Hepatocyte (in vitro differentiated cells): ENCODE results near the gene SCN11A. TPM values are rescaled to one million over a fixed set of nuclear protein-coding genes. Genes with fewer than 3 reads are reported as not detected.

Experiments
- DNase-seq: peaks from one replicate; pipeline ENCODE4 v3.0.0-alpha.2; 2016; ENCODE audit warnings: low spot score
- H2AFZ ChIP-seq: fragments of 200-600 bp; sonication (generic); 2 replicates; pipeline ENCODE4 v1.6.0; 2016; ENCODE audit warnings: antibody characterized with exemption, mild to moderate bottlenecking
- H3K27ac ChIP-seq: fragments of 200-600 bp; sonication (generic); 2 replicates; pipeline ENCODE4 v1.5.1; 2016; ENCODE audit warnings: mild to moderate bottlenecking
- H3K27me3 ChIP-seq: fragments of 200-600 bp; sonication (generic); 2 replicates; pipeline ENCODE4 v1.6.1; 2016
- H3K36me3 ChIP-seq: fragments of 200-600 bp; sonication (generic); replicated peaks from 2 replicates; pipeline ENCODE4 v1.5.1; 2016; ENCODE audit warnings: low read depth; ENCODE audit not compliant: insufficient read depth
- H3K4me1 ChIP-seq: fragments of 200-600 bp; sonication (generic); 2 replicates; pipeline ENCODE4 v1.5.1; 2016; ENCODE audit warnings: mild to moderate bottlenecking, moderate library complexity; ENCODE audit not compliant: insufficient read depth
- H3K4me2 ChIP-seq: fragments of 200-600 bp; sonication (generic); 2 replicates; pipeline ENCODE4 v1.6.0; 2016
- H3K4me3 ChIP-seq: fragments of 200-600 bp; sonication (generic); 2 replicates; pipeline ENCODE4 v1.5.1; 2016; ENCODE audit warnings: mild to moderate bottlenecking
- H3K79me2 ChIP-seq: fragments of 200-600 bp; sonication (generic); 2 replicates; pipeline ENCODE4 v1.6.0; 2017; ENCODE audit warnings: mild to moderate bottlenecking
- H3K9me2 ChIP-seq: fragments of 200-600 bp; sonication (generic); replicated peaks from 2 replicates; pipeline ENCODE4 v1.6.0; 2017; ENCODE audit warnings: mild to moderate bottlenecking; ENCODE audit not compliant: insufficient read depth
- H3K9me3 ChIP-seq: fragments of 200-600 bp; sonication (generic); 2 replicates; pipeline ENCODE4 v1.5.1; 2016; ENCODE audit warnings: low read depth, mild to moderate bottlenecking
- H4K20me1 ChIP-seq: fragments of 200-600 bp; sonication (generic); 2 replicates; pipeline ENCODE4 v1.6.0; 2016; ENCODE audit warnings: mild to moderate bottlenecking; ENCODE audit not compliant: insufficient read depth, poor library complexity, severe bottlenecking
- CTCF ChIP-seq: fragments of 200-600 bp; sonication (generic); IDR thresholded peaks from 2 replicates; pipeline ENCODE4 v1.5.1; 2016; ENCODE audit warnings: antibody characterized with exemption, mild to moderate bottlenecking; ENCODE audit not compliant: poor library complexity
- EZH2 ChIP-seq: fragments of 200-600 bp; sonication (generic); IDR thresholded peaks from 2 replicates; pipeline ENCODE4 v1.6.1; 2016; ENCODE audit warnings: antibody characterized with exemption, mild to moderate bottlenecking, borderline replicate concordance
- EZH2phosphoT487 ChIP-seq: fragments of 200-600 bp; sonication (generic); IDR thresholded peaks from one replicate; pipeline ENCODE4 v1.6.1; 2018; ENCODE audit warnings: antibody characterized with exemption, mild to moderate bottlenecking, low read depth, moderate library complexity; ENCODE audit not compliant: unreplicated experiment, severe bottlenecking
- WGBS: methylation state at CpG from one replicate; pipeline ENCODE4 v1.1.6; 2016; ENCODE audit warnings: low lambda C conversion rate; ENCODE audit errors: missing lambda C conversion rate; 5-methylcytosine and 5-hydroxymethylcytosine counted together
- polyA plus RNA-seq: library from polyadenylated mRNA; unstranded; fragments of >200 nt; fragmentation: Nextera tagmentation; extraction: Ambion mirVana; gene quantifications from 2 replicates; pipeline ENCODE4 v1.2.1, GENCODE V29; 2016
- small RNA-seq: library from RNA; depleted of rRNA; stranded (forward); fragments of <200 nt; gene quantifications from one replicate; pipeline ENCODE3, GENCODE V24; 2014
- total RNA-seq: library from RNA; depleted of rRNA; stranded (reverse); fragments of >200 nt; gene quantifications from 2 replicates; pipeline ENCODE4 v1.2.3, GENCODE V29; 2014

The SCN11A gene
- total and polyA plus RNA-seq, 2 experiments from 2014 or later: 1.9 to 3.7 TPM

- H3K27me3 ChIP-seq: no peaks in the 10 kb centered on the region
- no peak overlapping the region for H3K4me2 ChIP-seq
- no peaks in the 10 kb centered on the region for H3K9me2 ChIP-seq
- no peaks in the 10 kb centered on the region for H3K36me3 ChIP-seq
- H3K27ac ChIP-seq: no peak overlapping the region
- H2AFZ ChIP-seq: no peak overlapping the region
- DNase-seq: no peak
- 53% methylated on average over 2 of the region's 2 CpGs for WGBS
- no peaks in the 10 kb centered on the region for H3K4me1 ChIP-seq
- no peaks in the 10 kb centered on the region for H4K20me1 ChIP-seq
- H3K79me2 ChIP-seq: no peaks in the 10 kb centered on the region
- no peaks in the 10 kb centered on the region for H3K9me3 ChIP-seq
- no peak overlapping the region for H3K4me3 ChIP-seq
- no peak for TF ChIP-seq EZH2
- TF ChIP-seq CTCF: no peak
- no peak for TF ChIP-seq EZH2phosphoT487
Measured at GRCh38 chr3:39005295-39005694, 46.4 kb downstream of the SCN11A start.

Small RNAs within 50 kb of the gene (small RNA-seq; reads per million reads assigned to genes)
- gene RNU6-1227P: not detected

Other genes with a start within 250 kb of the SCN11A start
- not detected in 2 replicates for gene SCN10A, start 235.7 kb downstream of the SCN11A start, total RNA-seq
- gene SCN10A, start 235.7 kb downstream of the SCN11A start, polyA plus RNA-seq: not detected in 2 replicates
- 34.7 and 37.0 TPM in 2 replicates for gene WDR48, start 72 bp upstream of the SCN11A start, total RNA-seq
- 24.6 and 25.0 TPM in 2 replicates for gene WDR48, start 72 bp upstream of the SCN11A start, polyA plus RNA-seq
- 38.0 and 48.6 TPM in 2 replicates for gene GORASP1, start 55.7 kb upstream of the SCN11A start, total RNA-seq
- gene GORASP1, start 55.7 kb upstream of the SCN11A start, polyA plus RNA-seq: 42.0 and 49.0 TPM in 2 replicates
- gene TTC21A, start 55.7 kb upstream of the SCN11A start, total RNA-seq: 1.2 and 3.7 TPM in 2 replicates
- gene TTC21A, start 55.7 kb upstream of the SCN11A start, polyA plus RNA-seq: 6.5 and 7.6 TPM in 2 replicates
- 71.6 and 78.7 TPM in 2 replicates for gene CSRNP1, start 101.6 kb upstream of the SCN11A start, total RNA-seq
- 112 and 115 TPM in 2 replicates for gene CSRNP1, start 101.6 kb upstream of the SCN11A start, polyA plus RNA-seq
- 0.10 TPM in 1 of 2 replicates, not detected in the other for gene XIRP1, start 140.7 kb upstream of the SCN11A start, total RNA-seq
- 1.4 TPM in 1 of 2 replicates, not detected in the other for gene XIRP1, start 140.7 kb upstream of the SCN11A start, polyA plus RNA-seq
- 0.28 and 0.70 TPM in 2 replicates for gene CX3CR1, start 228.1 kb upstream of the SCN11A start, total RNA-seq
- 1.3 TPM in 1 of 2 replicates, not detected in the other for gene CX3CR1, start 228.1 kb upstream of the SCN11A start, polyA plus RNA-seq